DMS153 (cell line): ENCODE measurements around the gene C16orf89.
"Not testable (repeated sequence)": the region's sequence is repeated elsewhere in the genome, so short reads cannot be mapped to it uniquely, and the experiment has no call there.

Experiments used
- DNase-seq: peaks from one replicate; lab custom pipeline; 2025; lab: John Stamatoyannopoulos, UW

Gene C16orf89, protein sequence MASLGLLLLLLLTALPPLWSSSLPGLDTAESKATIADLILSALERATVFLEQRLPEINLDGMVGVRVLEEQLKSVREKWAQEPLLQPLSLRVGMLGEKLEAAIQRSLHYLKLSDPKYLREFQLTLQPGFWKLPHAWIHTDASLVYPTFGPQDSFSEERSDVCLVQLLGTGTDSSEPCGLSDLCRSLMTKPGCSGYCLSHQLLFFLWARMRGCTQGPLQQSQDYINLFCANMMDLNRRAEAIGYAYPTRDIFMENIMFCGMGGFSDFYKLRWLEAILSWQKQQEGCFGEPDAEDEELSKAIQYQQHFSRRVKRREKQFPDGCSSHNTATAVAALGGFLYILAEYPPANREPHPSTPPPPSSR

DNA sequence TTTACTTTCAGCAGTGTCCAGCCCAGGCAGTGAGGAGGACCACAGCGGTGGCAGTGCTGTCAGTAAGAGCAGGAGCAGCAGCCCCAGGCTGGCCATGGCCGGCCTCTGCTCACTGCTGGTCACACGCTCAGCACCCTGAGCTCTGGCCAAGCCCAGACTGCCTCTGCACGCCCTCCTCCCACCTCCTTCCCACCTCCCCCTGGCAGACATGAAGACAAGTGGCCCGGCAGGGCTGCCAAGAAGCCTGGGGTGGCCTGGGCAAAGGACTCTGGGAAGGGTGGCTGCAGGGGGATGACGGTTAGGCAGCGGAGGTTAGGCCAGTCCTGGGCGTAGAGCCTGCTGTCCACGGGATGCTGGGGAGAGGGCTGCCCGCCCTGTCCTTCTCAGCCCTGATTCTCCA is at the start of gene C16orf89:
C16orf89 (minus strand) TSS at position 144 of the 400 bp plus-strand sequence; CDS start at position 96, 48 bp downstream.
- no peak for DNase-seq

DNA sequence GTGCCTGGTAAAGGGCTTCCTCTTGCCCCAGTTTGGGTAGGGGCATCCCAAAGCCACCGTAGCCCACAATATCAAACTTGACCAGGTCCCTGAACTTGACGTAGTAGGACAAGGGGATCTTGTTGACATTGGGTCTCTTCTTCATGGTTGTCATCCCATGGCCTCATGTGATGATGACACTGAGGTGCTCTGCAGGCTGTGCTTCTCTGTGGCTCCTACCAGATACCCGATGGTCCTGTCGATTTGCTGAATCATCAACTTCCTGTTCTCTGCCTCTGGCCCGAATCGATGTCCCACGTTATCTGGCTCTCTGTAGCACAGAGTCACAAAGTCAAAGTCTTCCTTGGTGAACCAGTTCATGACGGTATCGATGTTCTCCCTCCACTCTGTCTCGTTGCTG is 45.2 kb upstream of the C16orf89 start:
- DNase-seq: not testable (repeated sequence)

DNA sequence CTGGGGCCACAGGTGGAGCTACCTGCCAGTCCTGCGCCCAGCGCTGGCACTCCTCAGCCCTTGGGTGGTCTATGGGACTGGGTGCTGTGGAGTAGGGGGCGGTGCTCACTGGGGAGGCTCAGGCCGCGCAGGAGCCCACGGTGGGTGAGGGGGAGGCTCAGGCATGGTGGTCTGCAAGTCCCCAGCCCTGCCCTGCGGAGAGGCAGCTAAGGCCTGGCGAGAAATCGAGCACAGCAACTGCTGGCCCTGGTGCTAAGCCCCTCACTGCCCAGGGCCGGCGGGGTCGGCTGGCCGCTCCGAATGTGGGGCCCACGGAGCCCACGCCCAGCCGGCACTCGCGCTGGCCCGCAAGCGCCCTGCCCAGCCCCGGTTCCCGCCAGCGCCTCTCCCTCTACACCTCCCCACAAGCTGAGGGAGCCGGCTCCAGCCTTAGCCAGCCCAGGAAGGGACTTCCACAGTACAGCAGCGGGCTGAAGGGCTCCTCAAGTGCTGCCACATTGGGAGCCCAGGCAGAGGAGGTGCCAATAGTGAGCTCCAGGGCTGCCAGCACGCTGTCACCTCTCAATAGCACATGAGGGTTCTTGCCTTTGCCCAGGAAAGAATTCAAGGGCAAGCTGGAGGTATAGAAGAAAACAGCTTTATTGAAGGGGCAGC is 42.9 kb upstream of the C16orf89 start:
- DNase-seq: no peak

DNA sequence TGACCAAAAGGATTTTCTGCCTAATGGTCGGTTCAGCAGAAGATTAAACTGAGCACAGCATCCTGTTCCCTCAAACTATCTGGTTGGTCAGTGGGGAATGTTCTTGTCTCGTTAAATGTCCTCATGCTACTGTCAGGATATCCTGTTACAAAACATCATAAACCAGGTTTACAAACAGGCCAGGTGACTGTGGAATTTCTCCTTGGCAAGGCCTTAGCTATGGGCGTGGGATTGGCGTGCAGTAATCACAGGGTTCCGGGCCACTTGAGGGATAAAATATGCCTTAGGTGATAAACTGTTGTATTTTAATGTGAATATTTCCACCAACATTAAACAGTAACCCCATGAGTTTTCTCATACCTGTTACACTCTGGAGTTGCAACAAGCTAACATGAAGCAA is 39.3 kb upstream of the C16orf89 start:
- not testable (repeated sequence) for DNase-seq

DNA sequence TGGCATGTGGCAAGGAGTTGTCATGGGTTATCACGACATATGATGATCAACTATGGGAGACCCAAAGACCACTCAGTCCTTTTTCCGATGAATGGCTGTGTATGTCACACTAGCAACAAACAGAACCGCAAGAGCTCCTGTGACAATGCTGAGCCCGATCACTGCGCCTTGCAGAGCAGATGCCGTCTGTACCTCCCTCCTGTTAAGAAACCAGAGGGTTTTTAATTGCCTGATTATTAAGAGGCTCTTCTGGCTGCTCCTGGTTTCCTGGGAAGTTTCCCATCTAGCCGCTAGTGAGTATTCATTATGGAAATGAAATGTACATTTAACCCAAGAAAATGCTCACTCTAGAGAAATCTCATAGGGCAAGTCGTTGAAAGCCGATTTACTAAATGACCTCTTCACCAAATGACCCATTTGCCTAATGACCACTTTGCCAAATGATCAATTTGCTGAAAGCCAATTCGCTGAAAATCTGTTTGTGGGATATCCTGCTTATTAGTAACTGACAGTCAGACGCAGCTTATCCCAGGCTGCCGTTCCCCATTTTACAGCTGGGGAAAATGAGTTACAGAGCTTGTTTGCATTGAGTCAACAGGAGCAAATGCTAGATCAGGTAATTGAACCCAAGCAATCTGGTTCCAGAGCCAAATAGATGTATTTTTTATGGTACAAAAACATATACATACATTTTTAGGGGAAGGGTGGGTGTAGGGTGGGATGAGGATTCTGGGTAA is 37.7 kb upstream of the C16orf89 start:
- DNase-seq: not testable (repeated sequence)

DNA sequence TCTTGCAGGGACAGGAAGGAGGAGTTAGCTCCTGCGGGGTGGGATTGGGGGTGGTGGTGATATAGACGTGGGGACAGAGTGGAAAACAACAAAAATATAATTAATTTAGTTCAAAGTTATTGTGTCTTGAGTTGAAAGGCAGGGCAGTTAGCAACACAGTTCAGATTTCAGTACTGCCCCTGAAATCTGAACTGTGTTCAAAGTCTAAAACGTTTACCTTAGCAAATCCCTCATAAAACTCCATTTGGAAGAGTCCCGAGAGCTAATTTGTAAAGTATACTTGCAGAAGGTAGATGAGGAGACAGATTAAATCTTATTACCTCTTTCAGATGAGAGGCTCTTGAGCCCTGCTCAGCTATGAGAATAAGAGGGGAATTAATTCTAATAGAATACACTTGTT is 33.4 kb upstream of the C16orf89 start:
- not testable (repeated sequence) for DNase-seq

DNA sequence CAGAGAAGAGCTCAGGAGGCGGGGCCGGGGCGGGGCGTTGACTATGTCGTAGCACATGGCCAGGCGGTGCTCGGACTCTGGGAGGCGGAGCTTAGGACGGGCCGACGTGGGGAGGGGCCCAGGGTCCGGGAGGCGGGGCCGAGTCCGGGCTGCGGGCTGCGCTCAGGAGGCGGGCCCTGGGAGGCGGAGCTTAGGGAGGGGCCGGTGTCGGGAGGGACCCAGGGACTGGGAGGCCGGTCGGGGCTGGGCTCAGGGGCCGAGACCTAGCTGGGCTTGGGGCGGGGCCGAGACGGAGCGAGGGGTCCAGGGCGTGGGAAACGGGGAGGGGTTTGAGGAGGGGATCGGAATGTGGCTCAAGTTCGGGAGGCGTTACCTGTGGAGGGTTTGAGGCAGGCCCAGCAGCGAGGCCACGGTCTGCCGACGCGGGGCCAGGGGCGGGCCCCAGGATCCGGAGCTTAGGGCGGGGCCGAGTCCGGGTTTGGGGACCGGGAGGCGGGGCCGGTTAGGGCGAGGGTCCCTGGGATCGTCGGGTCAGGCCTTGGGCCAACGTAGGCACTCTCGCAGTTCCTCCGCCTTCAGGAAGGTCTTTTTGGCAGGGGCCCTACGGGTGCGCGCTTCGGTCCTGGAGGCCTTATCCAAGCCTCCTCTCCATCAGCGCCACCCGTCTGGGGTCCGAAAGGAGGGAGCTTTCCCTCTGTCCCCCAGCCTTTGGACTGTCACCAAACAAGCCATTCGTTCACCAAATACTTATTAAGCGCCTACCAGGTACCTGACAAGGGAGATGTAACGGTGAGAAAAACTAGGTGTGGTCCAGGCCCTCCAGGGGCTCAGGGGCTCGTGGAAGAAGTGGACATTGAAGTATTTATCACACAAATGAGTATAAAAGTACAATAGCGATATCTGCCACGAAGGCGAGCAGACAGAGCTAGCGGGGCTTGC is 32.7 kb upstream of the C16orf89 start:
- not testable (repeated sequence) for DNase-seq

DNA sequence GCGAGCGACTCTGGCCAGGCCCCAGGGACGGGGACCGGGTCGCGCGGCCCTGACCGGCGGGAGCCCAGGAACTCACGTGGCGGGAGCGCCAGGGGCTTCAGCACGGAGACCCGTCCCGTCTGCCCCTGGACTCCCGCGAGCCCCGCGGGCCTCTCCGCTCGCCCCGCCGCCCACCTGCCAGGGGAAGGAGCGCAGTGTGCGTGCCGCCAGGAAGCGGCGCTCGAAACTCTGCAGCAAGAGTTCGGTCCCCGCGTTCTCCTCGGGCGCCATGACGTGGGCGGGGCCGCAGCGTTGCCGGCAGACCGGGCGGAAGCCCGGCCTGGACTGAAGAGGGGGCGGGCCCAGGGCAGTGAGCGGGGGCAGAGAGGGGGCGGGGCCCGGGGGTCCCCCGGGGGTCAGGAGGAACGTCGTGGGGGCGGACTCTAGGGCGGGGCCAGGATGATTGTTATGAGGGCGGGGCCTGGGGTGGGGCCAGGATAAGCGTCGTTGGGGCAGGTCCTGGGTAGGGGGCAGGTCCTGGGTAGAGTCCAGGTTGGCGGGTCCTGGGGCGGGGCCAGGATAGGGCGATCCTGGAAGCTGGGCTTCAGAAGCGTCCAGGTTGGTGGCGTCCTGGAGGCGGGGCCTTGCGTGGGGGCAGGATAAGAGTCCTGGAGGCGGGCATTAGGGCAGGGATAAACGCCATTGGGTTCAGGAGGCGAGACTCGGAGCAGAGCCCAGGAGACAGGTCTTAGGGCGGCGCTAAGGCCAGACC is 31.9 kb upstream of the C16orf89 start, which contains the start of gene EEF2KMT:
EEF2KMT (minus strand) TSS at position 326 of the 751 bp plus-strand sequence; CDS start at position 270, 56 bp downstream.
- peak; percentile 98 for DNase-seq

DNA sequence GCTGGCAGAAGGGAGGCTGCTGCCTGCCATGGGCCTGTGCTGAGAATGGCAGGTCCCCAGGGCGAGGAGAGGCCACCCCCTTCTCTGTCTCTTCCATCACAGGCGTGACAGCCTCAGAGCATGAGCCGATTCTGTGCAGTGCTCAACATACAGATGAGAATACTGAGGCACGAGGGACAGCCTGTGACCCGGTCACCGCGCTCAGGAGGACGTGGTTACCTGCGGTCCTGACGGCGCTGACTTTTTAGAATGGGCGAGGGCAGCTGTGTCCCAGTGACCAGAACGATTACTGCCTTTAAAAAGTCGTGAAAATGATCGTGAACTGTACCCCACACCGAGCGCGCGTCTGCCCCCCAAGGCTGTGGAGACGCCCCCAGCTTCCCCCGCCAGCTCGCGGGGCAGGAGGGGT is 31.3 kb upstream of the C16orf89 start:
- not testable (repeated sequence) for DNase-seq

DNA sequence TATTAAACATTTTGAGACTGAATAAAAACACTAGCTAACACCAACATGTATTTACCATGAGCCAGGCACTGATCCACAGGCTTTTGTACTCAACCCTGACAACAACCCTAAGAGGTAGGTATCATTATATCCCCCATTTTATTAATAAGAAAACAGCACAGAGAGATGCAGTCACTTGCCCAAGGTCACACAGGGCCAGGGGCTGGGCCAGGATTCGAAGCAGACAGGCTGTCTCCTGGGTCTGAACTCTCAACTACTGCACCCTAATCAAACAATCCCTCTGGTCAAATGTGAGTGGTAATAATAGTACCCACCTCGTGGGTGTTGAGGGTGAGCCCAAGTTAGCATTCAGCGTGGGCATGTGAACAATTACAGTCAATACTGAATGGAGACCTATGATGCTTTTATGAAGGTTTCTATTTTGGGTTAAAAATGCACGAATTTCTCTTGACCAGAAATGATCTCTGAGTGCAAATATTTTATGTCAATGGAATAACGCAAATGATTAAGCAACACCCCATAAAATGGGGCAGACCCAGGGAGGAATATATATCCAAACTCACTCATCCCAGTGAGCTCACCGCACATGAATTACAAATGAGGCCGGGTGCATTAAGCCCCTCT is 30.8 kb upstream of the C16orf89 start:
- not testable (repeated sequence) for DNase-seq

DNA sequence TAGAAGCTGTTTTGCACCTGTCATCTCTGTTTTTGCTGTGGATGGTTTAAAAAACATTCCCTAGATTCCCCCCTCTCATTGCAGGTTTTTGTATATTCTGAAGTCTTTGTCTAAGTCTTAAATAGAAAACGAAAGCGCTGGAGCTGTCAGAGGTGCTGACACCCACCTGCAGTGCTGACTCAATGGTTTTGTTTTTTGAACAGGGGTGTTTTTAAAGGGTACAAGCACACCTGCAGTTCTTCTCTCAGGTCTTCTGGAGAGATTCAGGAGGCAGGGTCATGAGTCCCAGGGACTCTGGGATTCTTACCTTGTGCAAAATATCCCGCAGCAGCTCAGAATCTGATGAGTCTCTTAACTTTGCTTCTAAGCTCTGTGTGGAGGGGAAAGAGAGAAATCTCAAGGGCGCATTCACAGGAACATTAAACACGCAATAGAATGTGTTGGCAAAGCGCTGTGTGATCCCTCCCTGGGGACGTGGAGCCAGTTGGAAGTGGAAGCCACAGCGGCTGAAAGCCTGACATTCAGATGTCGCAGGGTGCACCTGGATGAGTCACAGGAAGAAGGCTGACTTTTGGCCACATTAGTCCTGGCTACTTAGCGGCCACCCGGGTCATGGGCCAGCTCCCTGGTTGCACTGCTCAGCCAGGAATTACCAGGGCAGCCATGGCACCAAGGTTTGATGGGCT is 29.5 kb upstream of the C16orf89 start:
- not testable (repeated sequence) for DNase-seq

DNA sequence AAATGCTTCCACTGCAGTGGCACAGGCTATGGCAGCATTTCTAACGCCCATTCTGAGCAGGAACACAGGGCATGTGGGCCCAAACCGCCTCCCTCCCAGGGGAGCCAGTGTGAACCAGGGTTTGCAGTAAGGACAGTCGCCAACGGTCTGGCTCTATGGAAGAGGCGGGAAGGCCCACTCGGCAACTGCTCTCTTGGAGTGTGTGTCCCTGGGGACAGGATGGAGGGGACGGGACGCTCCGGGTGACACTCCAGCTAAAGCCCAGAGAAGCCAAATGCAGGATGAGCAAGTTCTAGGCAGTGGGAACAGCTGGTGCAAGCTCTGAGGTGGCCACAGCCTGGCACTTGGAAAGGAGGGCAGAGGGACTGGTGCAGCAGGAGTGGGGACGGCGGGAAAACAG is 28.0 kb upstream of the C16orf89 start:
- not testable (repeated sequence) for DNase-seq

DNA sequence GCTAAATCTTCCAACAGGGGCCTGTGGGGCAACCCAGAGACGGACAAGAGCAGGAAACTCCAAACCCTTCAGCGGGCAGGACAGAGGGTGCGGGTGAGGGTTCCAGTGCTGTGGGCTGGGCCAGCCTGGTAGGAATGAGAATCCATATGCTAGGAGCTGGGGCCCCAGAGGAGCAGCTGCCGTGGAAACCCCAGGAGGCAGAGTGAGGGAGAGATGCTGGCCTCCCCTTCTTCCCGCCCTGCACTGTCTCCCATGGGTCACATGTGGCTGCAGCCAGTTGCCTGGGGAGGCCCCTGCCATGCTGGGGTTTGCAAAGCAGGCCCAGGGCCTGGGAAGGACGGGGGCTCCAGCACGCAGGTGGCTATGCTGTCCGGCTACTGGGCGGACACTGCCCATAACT is 27.3 kb upstream of the C16orf89 start:
- not testable (repeated sequence) for DNase-seq

DNA sequence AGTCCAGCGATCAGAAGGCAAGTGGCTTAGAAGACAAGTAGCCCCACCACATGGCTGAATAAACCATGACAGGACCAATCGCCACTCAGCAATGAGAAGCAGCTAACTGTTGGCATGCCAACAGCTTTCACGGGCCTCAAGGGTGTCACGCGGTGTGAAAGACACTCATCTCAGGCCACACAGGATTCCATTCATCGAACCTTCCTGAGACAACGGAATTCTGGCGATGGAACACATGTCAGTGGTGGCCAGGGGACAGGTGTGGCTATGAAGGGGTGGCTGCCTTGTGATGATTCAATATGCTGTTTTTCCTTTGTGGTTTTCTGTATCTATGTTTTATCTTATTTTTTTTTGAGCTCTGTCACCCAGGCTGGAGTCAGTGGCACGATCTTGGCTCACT is 24.8 kb upstream of the C16orf89 start:
- not testable (repeated sequence) for DNase-seq

DNA sequence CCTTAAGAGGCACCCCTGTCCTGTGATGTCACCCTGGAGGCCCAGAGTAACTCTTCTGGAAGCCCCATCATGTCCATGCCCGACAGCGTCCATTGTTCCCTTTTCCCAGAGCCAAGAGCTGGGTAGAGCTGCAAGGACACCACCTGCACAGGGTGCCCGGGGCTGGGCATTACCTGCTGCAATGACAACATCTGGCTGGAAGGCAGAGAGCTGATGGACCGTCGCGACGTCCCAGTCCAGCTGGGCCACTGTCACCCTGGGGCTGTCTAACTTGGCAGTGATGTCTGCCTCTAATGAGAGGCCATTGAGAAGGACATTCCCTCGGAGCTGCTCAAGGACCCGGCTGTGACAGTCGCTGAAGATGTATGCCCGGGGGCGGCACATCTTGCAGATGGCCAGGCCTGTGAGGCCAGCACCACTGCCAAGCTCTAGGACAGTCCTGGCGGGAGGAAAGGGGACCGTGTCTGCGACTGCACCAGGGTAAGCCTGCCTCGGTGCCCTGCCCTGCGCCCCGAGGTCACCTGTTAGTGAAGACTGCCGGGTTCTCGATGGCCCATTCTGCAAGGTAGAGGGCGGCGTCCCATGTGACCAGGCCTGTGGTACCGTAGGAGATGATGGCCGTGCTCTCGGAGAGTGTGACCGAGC is 24.3 kb upstream of the C16orf89 start:
- not testable (repeated sequence) for DNase-seq

DNA sequence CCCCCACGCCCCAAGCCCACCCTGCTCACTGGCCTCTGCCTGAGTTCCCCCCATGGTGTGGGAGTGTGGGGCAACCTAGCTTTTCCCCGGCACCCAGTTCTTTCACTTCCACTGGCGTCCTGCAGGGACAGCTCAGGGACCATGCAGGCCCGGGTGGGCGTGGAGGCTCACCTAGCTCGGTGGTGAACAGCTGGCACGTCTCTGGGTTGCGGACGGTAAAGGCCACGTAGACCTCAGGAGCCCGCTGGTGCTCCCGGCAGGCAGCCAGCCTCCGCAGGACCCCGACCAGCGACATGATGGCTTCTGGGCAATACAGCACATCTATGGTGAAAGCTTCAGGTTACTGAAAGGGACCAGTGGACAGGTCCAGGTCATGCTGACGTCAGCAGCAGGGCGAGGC is 23.2 kb upstream of the C16orf89 start:
- not testable (repeated sequence) for DNase-seq

DNA sequence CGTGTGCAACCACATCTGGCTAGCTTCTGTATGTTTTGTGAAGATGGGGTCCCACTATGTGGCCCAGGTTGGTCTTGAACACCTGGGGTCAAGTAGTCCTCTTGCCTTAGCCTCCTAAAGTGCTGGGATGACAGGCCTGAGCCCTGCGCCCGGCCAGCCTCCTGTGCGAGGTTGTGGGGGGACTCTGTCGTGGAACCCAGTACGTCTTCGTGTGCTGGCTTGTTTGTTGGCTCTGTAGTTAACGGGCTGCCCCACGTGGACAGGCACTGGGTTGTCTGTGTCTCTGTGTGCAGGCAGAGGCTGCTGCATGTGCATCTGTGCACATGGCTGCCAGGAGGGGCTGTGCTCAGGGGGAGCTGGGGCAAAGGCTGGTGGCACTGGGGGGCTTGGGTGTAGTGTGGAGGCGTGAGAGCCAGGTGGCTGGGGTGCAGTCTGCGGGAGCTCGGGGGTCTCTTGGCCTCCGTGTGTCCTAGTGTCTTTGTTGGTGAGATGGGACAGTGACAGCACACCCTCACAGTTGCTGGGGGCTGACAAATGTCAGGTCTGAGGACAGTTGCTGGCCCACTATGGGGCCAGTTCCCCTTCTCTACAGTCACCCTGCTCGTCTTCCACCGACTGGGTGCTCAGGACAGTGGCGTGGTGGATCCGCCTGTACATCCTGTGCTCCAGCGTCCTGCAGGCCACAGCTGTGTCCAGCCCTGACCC is 22.5 kb upstream of the C16orf89 start:
- not testable (repeated sequence) for DNase-seq

DNA sequence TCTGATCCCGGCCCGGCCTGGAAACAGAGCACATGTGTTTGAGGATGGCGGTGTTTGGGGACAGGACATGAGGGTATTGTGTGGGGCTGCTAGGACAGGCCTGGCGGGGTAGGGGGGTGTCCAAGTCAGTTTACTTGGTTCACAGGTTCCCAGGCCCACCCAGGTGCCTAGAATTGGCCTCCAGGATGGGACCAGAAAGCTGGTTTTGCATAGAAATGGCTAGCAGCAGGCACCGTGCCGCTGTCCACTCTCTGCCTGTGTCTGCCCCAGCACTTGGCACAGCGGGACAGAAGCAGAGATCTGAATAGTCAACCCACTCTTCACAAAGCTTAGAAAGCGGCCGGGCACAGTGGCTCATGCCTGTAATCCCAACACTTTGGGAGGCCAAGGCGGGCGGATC is 20.0 kb upstream of the C16orf89 start:
- not testable (repeated sequence) for DNase-seq
